HEK293 (cell line): ENCODE results near the gene FGR.

ENCODE experiments used
- CTCF ChIA-PET: fragments of 350-600 bp; formaldehyde crosslinking; extraction: SDS; loops from one replicate; lab custom pipeline; 2021; ENCODE audit warnings: antibody characterized with exemption; lab: Yijun Ruan, JAX
- POLR2A ChIA-PET: fragments of 300-600 bp; formaldehyde crosslinking; extraction: SDS; loops from one replicate; lab custom pipeline; 2020; ENCODE audit warnings: antibody characterized with exemption, inconsistent platforms; lab: Yijun Ruan, JAX
- H3K27ac ChIP-seq: fragments of 200-500 bp; sonication (Bioruptor generic); 2 replicates; pipeline ENCODE4 v1.5.1; 2014; ENCODE audit warnings: low read depth, low read length, control low read depth, inconsistent platforms; ENCODE audit errors: extremely low read depth
- H3K36me3 ChIP-seq, 2 experiments: fragments of 200-500 bp in 1 of 2; sonication (Bioruptor generic) in 1 of 2; 1 replicate in 1 of 2; 2 replicates in 1 of 2; pipeline ENCODE4 v1.5.1; 2014 to 2017; ENCODE audit warnings: inconsistent platforms in 2 of 2, low read length in 2 of 2; ENCODE audit not compliant: control insufficient read depth in 2 of 2, insufficient read depth in 1 of 2
- H3K4me1 ChIP-seq: fragments of 200-500 bp; sonication (Bioruptor generic); 2 replicates; pipeline ENCODE4 v1.5.1; 2014; ENCODE audit warnings: mild to moderate bottlenecking, low read length, inconsistent platforms; ENCODE audit not compliant: control insufficient read depth, insufficient read depth
- H3K4me3 ChIP-seq: 2 replicates; pipeline ENCODE4 v1.5.1; 2011; ENCODE audit warnings: low read depth, mild to moderate bottlenecking, control low read depth, low read length, moderate library complexity
- H3K9me3 ChIP-seq: fragments of 200-500 bp; sonication (Bioruptor generic); 2 replicates; pipeline ENCODE4 v1.5.1; 2014; ENCODE audit warnings: low read depth, low read length, inconsistent platforms; ENCODE audit not compliant: control insufficient read depth, insufficient read depth
- KLF1 ChIP-seq: fragments of 450-650 bp; formaldehyde crosslinking; IDR thresholded peaks from 2 replicates; pipeline ENCODE4 v1.5.1; 2016; ENCODE audit warnings: missing biosample characterization, missing genetic modification characterization
- REST ChIP-seq: fragments of 450-650 bp; formaldehyde crosslinking; IDR thresholded peaks from 2 replicates; pipeline ENCODE4 v1.5.1; 2016; ENCODE audit warnings: missing biosample characterization, missing genetic modification characterization
- SP3 ChIP-seq: fragments of 450-650 bp; formaldehyde crosslinking; IDR thresholded peaks from 2 replicates; pipeline ENCODE4 v1.5.1; 2016; ENCODE audit warnings: missing biosample characterization, missing genetic modification characterization
- SP7 ChIP-seq: fragments of 450-650 bp; formaldehyde crosslinking; IDR thresholded peaks from 2 replicates; pipeline ENCODE4 v1.5.1; 2016; ENCODE audit warnings: missing biosample characterization, missing genetic modification characterization
- ZBTB26 ChIP-seq: fragments of 450-650 bp; formaldehyde crosslinking; optimal IDR thresholded peaks from 2 replicates; pipeline ENCODE3; 2016; ENCODE audit warnings: missing biosample characterization, mild to moderate bottlenecking, missing genetic modification characterization
- ZEB2 ChIP-seq: fragments of 450-650 bp; formaldehyde crosslinking; IDR thresholded peaks from 2 replicates; pipeline ENCODE4 v1.5.1; 2016; ENCODE audit warnings: missing biosample characterization, missing genetic modification characterization
- ZIC2 ChIP-seq: fragments of 450-650 bp; formaldehyde crosslinking; IDR thresholded peaks from 2 replicates; pipeline ENCODE4 v1.5.1; 2016; ENCODE audit warnings: missing biosample characterization, missing genetic modification characterization
- ZNF174 ChIP-seq: fragments of 450-650 bp; formaldehyde crosslinking; IDR thresholded peaks from 2 replicates; pipeline ENCODE4 v1.5.0; 2017; ENCODE audit warnings: missing biosample characterization, mild to moderate bottlenecking, missing genetic modification characterization
- ZNF18 ChIP-seq: fragments of 450-650 bp; formaldehyde crosslinking; IDR thresholded peaks from 2 replicates; pipeline ENCODE4 v1.5.1; 2016; ENCODE audit warnings: missing biosample characterization, missing genetic modification characterization
- ZNF184 ChIP-seq: fragments of 450-650 bp; IDR thresholded peaks from 2 replicates; pipeline ENCODE4 v1.5.1; 2018; ENCODE audit warnings: missing biosample characterization, mild to moderate bottlenecking, missing genetic modification characterization
- ZNF341 ChIP-seq: fragments of 450-650 bp; formaldehyde crosslinking; IDR thresholded peaks from 2 replicates; pipeline ENCODE4; 2016; ENCODE audit warnings: low read depth, missing biosample characterization, missing genetic modification characterization
- ZNF398 ChIP-seq: fragments of 450-650 bp; formaldehyde crosslinking; IDR thresholded peaks from 2 replicates; pipeline ENCODE4 v1.5.1; 2017; ENCODE audit warnings: missing biosample characterization, missing genetic modification characterization
- ZNF501 ChIP-seq: fragments of 450-650 bp; formaldehyde crosslinking; IDR thresholded peaks from 2 replicates; pipeline ENCODE4 v1.5.1; 2016; ENCODE audit warnings: missing biosample characterization, missing genetic modification characterization
- ZNF596 ChIP-seq: fragments of 450-650 bp; IDR thresholded peaks from 2 replicates; pipeline ENCODE4 v1.5.0; 2018; ENCODE audit warnings: missing biosample characterization, mild to moderate bottlenecking, missing genetic modification characterization, moderate library complexity
- ZNF645 ChIP-seq: fragments of 450-650 bp; formaldehyde crosslinking; IDR thresholded peaks from 2 replicates; pipeline ENCODE4; 2016; ENCODE audit warnings: missing biosample characterization, missing genetic modification characterization
- ZNF768 ChIP-seq: fragments of 450-650 bp; formaldehyde crosslinking; IDR thresholded peaks from 2 replicates; pipeline ENCODE4 v1.5.1; 2018; ENCODE audit warnings: missing biosample characterization, mild to moderate bottlenecking, missing genetic modification characterization
- ZNF837 ChIP-seq: fragments of 450-650 bp; formaldehyde crosslinking; IDR thresholded peaks from 2 replicates; pipeline ENCODE4 v1.5.1; 2016; ENCODE audit warnings: missing biosample characterization, missing genetic modification characterization
- ZSCAN4 ChIP-seq: fragments of 450-650 bp; formaldehyde crosslinking; IDR thresholded peaks from 2 replicates; pipeline ENCODE4 v1.5.1; 2017; ENCODE audit warnings: missing biosample characterization, missing genetic modification characterization

Gene FGR

DNA sequence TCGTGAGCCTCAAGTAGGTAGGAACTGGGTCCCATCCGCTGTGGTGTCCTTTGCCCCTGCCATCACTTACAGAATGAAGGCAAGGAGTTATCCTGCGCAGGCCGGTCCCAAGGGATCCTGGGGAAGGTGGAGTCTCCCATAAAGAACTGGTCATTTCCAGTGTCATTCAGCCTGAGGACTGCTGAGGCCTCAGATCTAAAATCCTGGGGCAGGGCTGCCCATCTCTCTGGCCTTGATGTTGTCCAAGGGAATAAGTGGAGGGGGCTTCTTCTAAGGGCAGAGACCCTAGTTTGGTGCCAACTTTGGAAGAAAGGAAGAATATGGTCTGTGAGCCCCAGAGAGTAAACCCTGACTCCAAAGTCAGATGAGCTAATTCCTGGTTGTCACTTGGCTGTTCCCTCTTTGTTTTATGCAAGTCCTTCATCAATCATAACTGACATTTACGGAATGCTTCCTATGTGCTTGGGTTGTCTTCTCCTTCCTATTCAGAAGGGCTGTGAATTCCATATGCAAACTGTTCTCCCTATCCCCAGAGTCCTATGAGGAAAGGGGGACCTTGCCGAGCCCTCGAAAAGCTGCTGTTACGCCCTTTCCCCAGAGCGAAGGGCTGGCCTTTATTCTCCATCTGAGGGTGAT lies 30.1 kb upstream of the FGR start:
- H3K4me3 ChIP-seq: no peak overlapping the region
- H3K9me3 ChIP-seq: no peaks in the 10 kb centered on the region
- CTCF ChIA-PET: interaction anchor here (0.6 to 13.1 kb wide), 8 partner anchors 34 to 379 kb away, joined by 3 to 317 read pairs (median 3); no protein-coding TSS in a partner anchor
- no peak overlapping the region for H3K27ac ChIP-seq
- no peaks in the 10 kb centered on the region for H3K4me1 ChIP-seq
- POLR2A ChIA-PET: no interaction called here
- H3K36me3 ChIP-seq: no peaks in the 10 kb centered on the region
- TF ChIP-seq ZNF341 (tag by site-specific recombination) (0 out of 2 replicates have a peak, but pooled peaks have one; percentile 11), ZNF18 (tag by site-specific recombination) (no peak)
- TF ChIP-seq, all 188 proteins: peak for 1

DNA sequence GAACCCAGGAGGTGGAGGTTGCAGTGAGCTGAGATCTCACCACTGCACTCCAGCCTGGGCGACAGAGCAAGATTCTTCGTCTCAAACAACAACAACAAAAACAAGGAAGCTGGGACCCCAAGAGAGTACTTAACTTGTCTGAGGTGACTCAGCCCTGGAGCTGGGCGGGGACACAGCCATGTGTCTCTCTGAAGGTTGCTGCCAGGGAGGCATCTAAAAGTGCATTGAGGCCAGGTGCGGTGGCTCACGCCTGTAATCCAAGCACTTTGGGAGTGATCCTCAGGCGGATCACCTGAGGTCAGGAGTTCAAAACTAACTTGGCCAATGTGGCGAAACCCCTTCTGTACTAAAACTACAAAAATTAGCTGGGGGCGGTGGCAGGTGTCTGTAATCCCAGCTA lies 29.3 kb upstream of the FGR start:
- Histone ChIP-seq H3K4me1 (no peaks in the 10 kb centered on the region), H3K4me3 (no peak overlapping the region), H3K9me3 (no peaks in the 10 kb centered on the region), H3K36me3 (no peaks in the 10 kb centered on the region), H3K27ac (no peak overlapping the region)
- TF ChIP-seq KLF1 (peak; percentile 15; the same call in 1 of the 2 replicates), ZNF501 (no peak)
- ChIA-PET CTCF (interaction anchor here (1.1 to 13.1 kb wide), 5 partner anchors 20 to 63 kb away, joined by 3 to 317 read pairs (median 7); no protein-coding TSS in a partner anchor), POLR2A (interaction anchor here (1.5 kb wide), 1 partner anchor 107 kb away, joined by 4 read pairs; no protein-coding TSS in a partner anchor)

- POLR2A ChIA-PET: interaction anchor here (0.9 to 1.5 kb wide), 3 partner anchors 54 to 110 kb away, joined by 3 to 5 read pairs (median 4); partner anchors contain the start of gene STX12
- Histone ChIP-seq H3K27ac (no peak overlapping the region; the same call in 1 of the 2 replicates), H3K9me3 (no peaks in the 10 kb centered on the region), H3K36me3 (no peaks in the 10 kb centered on the region), H3K4me3 (no peak overlapping the region), H3K4me1 (no peaks in the 10 kb centered on the region)
- CTCF ChIA-PET: interaction anchor here (0.5 to 13.1 kb wide), 30 partner anchors 8 to 747 kb away, joined by 3 to 317 read pairs (median 4); partner anchors contain the start of gene IFI6
- TF ChIP-seq ZSCAN4 (tag by site-specific recombination) (peak; percentile 39), ZNF768 (tag by site-specific recombination) (no peak), ZNF837 (no peak), SP3 (tag by site-specific recombination) (peak; percentile 48; the same call in 1 of the 2 replicates), ZNF184 (tag by site-specific recombination) (no peak), ZNF174 (no peak), ZEB2 (tag by site-specific recombination) (no peak), REST (no peak), ZNF398 (tag by site-specific recombination) (no peak), ZNF645 (tag by site-specific recombination) (no peak), ZNF596 (tag by site-specific recombination) (no peak), ZIC2 (tag by site-specific recombination) (peak; percentile 17; the same call in 1 of the 2 replicates), ZBTB26 (tag by site-specific recombination) (no peak), SP7 (tag by site-specific recombination) (no peak)
Measured at GRCh38 chr1:27662707-27663393, 27.9 kb upstream of the FGR start.
